ENCODE data around the gene ELAVL1.

The ELAVL1 gene

GRCh38 chr19:7940841-7941240 is 64.6 kb downstream of the ELAVL1 start:
- no peak for DNase-seq (ENCODE audit: low read depth)
- H3K4me3 ChIP-seq (replicated peaks; ENCODE audit: low read depth, low read length), result no peak overlapping the region
- TF ChIP-seq, protein P1, sequence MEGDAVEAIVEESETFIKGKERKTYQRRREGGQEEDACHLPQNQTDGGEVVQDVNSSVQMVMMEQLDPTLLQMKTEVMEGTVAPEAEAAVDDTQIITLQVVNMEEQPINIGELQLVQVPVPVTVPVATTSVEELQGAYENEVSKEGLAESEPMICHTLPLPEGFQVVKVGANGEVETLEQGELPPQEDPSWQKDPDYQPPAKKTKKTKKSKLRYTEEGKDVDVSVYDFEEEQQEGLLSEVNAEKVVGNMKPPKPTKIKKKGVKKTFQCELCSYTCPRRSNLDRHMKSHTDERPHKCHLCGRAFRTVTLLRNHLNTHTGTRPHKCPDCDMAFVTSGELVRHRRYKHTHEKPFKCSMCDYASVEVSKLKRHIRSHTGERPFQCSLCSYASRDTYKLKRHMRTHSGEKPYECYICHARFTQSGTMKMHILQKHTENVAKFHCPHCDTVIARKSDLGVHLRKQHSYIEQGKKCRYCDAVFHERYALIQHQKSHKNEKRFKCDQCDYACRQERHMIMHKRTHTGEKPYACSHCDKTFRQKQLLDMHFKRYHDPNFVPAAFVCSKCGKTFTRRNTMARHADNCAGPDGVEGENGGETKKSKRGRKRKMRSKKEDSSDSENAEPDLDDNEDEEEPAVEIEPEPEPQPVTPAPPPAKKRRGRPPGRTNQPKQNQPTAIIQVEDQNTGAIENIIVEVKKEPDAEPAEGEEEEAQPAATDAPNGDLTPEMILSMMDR (IDR thresholded peaks at IDR 0.05; ENCODE audit: low read length, missing control alignments), result no peak

DNA sequence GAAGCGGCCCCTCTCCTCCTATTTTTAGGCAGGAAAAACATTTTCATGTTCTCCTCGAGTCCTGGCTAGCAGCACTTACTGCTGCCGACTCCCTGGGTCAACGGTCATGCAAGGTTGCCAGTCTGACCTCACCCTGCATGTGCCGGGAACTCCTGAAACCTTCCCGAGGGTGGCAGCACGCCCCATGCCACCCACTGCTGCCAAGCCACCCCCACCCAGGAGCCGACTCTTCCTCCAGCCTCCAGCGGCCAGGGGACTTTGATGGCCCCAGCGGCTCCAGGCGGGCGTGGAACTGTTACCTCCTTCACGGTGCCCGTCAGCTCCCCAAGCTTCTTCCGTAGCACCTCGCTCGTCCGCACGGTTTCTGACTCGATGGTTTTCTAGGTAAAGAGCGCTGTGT is 70.7 kb downstream of the ELAVL1 start:
- H3K4me3 ChIP-seq (replicated peaks; ENCODE audit: low read depth, low read length), result no peak overlapping the region
- TF ChIP-seq, protein P1 (IDR thresholded peaks at IDR 0.05; ENCODE audit: low read length, missing control alignments), result no peak
- DNase-seq (ENCODE audit: low read depth), result no peak

DNA sequence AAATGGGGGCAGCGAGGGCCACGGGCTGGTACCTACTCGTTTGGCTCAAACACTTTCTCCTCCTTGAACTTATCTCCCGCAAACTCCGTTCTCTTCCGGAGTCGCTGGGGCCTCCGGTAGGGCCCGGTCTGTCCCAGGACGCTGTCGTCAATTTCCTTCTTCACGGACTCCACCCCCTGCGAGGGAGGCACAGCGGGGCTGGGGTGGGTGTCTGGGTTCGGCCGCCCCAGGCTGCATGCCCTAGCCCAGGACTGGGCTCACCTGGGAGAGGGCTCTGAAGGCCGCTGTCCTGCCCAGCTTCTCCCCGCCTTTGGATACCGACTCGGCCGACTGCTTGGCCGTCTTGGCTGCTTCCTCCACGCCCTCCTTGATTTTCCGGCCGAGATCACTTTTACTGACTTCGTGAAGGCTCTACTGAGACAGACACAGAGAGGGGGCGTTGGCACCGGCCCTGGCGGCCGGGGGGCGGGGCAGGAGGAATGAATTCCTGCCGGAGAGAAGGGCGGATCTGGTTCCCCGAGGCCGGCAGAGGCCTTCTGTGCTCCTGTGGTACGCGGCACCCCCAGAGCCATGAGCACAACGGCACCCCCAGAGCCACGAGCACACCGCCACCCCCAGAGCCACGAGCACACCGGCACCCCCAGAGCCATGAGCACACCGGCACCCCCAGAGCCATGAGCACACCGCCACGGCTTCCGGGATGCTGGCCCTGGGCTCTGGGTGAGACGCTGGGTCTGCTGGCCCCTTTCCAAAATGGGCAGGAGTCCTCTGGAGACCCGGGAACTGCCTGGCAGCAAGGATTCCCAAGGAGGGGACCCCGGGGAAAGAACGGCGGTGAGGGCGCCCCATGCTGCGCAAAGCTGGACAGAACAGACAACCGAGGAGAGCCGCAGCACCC is 71.4 kb downstream of the ELAVL1 start:
- TF ChIP-seq, protein P1 (IDR thresholded peaks at IDR 0.05; ENCODE audit: low read length, missing control alignments), result no peak
- no peak for DNase-seq (ENCODE audit: low read depth)
- no peak overlapping the region for H3K4me3 ChIP-seq (replicated peaks; ENCODE audit: low read depth, low read length)

DNA sequence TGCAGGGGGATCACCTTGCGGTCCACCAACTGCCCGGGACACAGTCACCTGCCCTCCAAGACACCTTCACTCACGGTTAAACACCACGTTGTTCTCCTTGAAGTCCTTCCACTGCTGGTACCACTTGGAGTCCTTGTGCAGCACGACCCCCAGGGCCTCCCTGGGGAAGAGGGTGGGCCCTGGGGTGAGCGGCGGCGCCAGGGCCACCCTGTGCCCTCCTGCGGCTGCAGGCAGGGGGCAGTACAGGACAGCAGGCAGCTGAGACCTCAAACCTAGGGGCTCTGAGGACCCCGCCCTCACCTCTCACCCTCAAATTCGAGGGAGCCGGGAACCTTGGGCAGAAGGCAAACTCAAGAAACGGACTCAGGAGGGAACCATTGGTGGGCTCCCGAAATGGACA is 72.0 kb downstream of the ELAVL1 start:
- no peak for DNase-seq (ENCODE audit: low read depth)
- no peak overlapping the region for H3K4me3 ChIP-seq (replicated peaks; ENCODE audit: low read depth, low read length)
- TF ChIP-seq, protein P1 (IDR thresholded peaks at IDR 0.05; ENCODE audit: low read length, missing control alignments), result peak; percentile 21

DNA sequence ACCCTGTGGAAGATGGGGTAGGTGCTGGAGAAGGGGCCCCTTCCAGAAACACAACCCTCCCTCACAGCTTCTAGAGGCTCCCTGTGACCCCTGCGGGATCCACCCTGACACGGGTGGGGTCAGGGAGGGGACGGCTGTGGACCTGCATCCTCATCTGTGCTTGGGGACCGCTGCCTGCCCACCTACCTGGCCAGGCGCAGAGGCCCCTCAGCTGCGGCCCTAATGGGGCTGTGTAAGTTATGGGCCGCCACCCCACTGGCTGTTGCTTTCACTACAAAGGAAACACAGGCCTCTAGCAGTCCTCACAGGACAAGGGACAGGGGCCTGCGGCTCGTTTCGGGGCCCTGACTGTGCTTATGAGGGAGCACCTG is 72.5 kb downstream of the ELAVL1 start:
- no peak overlapping the region for H3K4me3 ChIP-seq (replicated peaks; ENCODE audit: low read depth, low read length)
- TF ChIP-seq, protein P1 (IDR thresholded peaks at IDR 0.05; ENCODE audit: low read length, missing control alignments), result no peak
- no peak for DNase-seq (ENCODE audit: low read depth)

DNA sequence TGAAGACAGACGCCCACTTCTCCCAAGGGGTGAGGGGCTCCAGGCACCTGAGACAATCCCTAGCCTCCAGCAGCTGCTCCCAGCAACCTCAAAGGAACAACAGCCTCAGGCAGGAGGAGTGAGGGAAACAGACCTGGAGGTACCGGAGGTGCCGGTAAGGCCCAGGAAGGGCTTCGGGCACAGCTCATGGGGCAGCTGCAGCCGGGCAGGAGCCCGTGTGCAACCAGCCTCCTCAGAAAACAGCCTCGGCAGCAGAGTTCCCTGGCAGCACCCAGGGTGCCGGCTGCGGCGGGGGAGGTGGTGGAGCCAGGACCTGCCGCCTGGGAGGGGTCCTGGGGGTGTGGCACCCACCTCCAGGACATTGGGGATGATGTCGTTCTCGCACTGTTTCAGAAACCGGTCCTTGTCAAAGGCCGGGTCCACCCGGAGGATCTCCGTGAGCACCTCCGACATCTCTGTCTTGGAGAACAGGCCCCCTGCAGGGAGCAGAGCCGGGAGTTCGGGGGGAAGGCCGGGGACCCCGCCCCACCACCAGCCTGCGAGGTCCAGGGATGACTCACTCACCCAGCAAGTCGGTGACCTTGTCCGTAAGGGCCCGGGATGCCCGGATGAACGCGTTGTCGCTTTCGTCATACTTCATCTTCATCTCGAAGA is 73.0 kb downstream of the ELAVL1 start:
- no peak overlapping the region for H3K4me3 ChIP-seq (replicated peaks; ENCODE audit: low read depth, low read length)
- TF ChIP-seq, protein P1 (IDR thresholded peaks at IDR 0.05; ENCODE audit: low read length, missing control alignments), result no peak
- DNase-seq (ENCODE audit: low read depth), result no peak
